Stimulated activated CD4-positive, alpha-beta T cell treated with anti-CD3 and anti-CD28 coated beads, Interleukin-1b, Interleukin-23, amount 100 ng/mL, for 24 hours (primary cell): ENCODE data around the gene MDN1.
"Not testable (repeated sequence)": the region's sequence is repeated elsewhere in the genome, so short reads cannot be mapped to it uniquely, and the experiment has no call there.

ENCODE experiments used
- DNase-seq, 4 experiments: peaks; one replicate each; pipeline ENCODE4 v3.0.0-alpha.2; 2020; ENCODE audit warnings: low read depth in 4 of 4, low spot score in 1 of 4

Gene MDN1

GRCh38 chr6:89826029-89826528 is 6.5 kb upstream of the MDN1 start:
- DNase-seq: no peak

GRCh38 chr6:89818977-89819335 is 638 bp downstream of the MDN1 start:
- no peak for DNase-seq

- no peak for DNase-seq
Observed at GRCh38 chr6:89817481-89817880, 2.1 kb downstream of the MDN1 start.

- not testable (repeated sequence) for DNase-seq
Observed at GRCh38 chr6:89813422-89813821, 6.2 kb downstream of the MDN1 start.

- no peak for DNase-seq
Observed at GRCh38 chr6:89807581-89807980, 12.0 kb downstream of the MDN1 start.

GRCh38 chr6:89805814-89806371 is 13.7 kb downstream of the MDN1 start:
- no peak for DNase-seq

- no peak for DNase-seq
Observed at GRCh38 chr6:89803271-89803670, 16.3 kb downstream of the MDN1 start.

GRCh38 chr6:89799756-89800155 is 19.8 kb downstream of the MDN1 start:
- DNase-seq: no peak

- DNase-seq: no peak
Observed at GRCh38 chr6:89799096-89799495, 20.5 kb downstream of the MDN1 start.

GRCh38 chr6:89797317-89797716 is 22.3 kb downstream of the MDN1 start:
- DNase-seq: no peak

- DNase-seq: no peak
Observed at GRCh38 chr6:89794324-89794723, 25.3 kb downstream of the MDN1 start.

- no peak for DNase-seq
Observed at GRCh38 chr6:89793586-89793985, 26.0 kb downstream of the MDN1 start.

GRCh38 chr6:89792881-89793280 is 26.7 kb downstream of the MDN1 start:
- no peak for DNase-seq

GRCh38 chr6:89790403-89790802 is 29.2 kb downstream of the MDN1 start:
- no peak for DNase-seq

- no peak for DNase-seq
Observed at GRCh38 chr6:89789980-89790379, 29.6 kb downstream of the MDN1 start.

GRCh38 chr6:89787660-89788328 is 31.8 kb downstream of the MDN1 start:
- no peak for DNase-seq

- no peak for DNase-seq
Observed at GRCh38 chr6:89786970-89787369, 32.6 kb downstream of the MDN1 start.

GRCh38 chr6:89784838-89785237 is 34.8 kb downstream of the MDN1 start:
- no peak for DNase-seq

- DNase-seq: not testable (repeated sequence)
Observed at GRCh38 chr6:89783293-89783692, 36.3 kb downstream of the MDN1 start.

GRCh38 chr6:89782222-89782621 is 37.4 kb downstream of the MDN1 start:
- DNase-seq: no peak

- DNase-seq: no peak
Observed at GRCh38 chr6:89781070-89782034, 38.2 kb downstream of the MDN1 start.

GRCh38 chr6:89777455-89777854 is 42.1 kb downstream of the MDN1 start:
- DNase-seq: no peak
